Measurements from ENCODE around the gene YKT6. TPM values are rescaled to one million over a fixed set of nuclear protein-coding genes. Genes with fewer than 3 reads are reported as not detected.

YKT6 gene
- total RNA-seq, 4 donors from 2014 or later = 46.6 to 80.1 (median 68.0) TPM

- Histone ChIP-seq H3K4me3 (no peak overlapping the region), H3K36me3 (no peaks in the 10 kb centered on the region), H3K27ac (no peak overlapping the region), H3K4me1 (no peaks in the 10 kb centered on the region), H3K9me3 (no peaks in the 10 kb centered on the region), H3K27me3 (peaks cover 22% of the 10 kb centered on the region)
- intact Hi-C loops (cut with DNase I; ENCODE audit: low total_unique reads) = no loop called here
- TF ChIP-seq POLR2A (IDR thresholded peaks at IDR 0.05) (no peak), EP300 (IDR thresholded peaks at IDR 0.05; ENCODE audit: low read depth) (no peak), CTCF (IDR thresholded peaks at IDR 0.05) (no peak), POLR2AphosphoS5 (IDR thresholded peaks at IDR 0.05) (no peak)
- in situ Hi-C loops (cut with MboI; ENCODE audit: low pct_ligation_motif_present in 1 of 4, low pct_unique_long_range_greater_than_20kb in 1 of 4, low sequenced_read_pairs in 3 of 4) = loop anchor here in 3 of 4 donors (25.0 kb wide), 2 partner anchors 259 to 334 kb away; partner anchors contain the start of genes NUDCD3 (in 2 of the 3) and DDX56 (in 1 of the 3)
- no peak for DNase-seq
- WGBS, 2 donors (ENCODE audit: low coverage in 1 of 2) = 66 to 72% methylated on average over 8 to 13 of the region's 14 CpGs
Observed at GRCh38 chr7:44227911-44228310, 27.1 kb downstream of the YKT6 start.

GRCh38 chr7:44228571-44229350, 28.0 kb downstream of the YKT6 start:
- 85% methylated on average over 29 of the region's 29 CpGs; no CpG with 5 or more reads in 1 of the 2 donors for WGBS, 2 donors (ENCODE audit: low coverage in 1 of 2)
- peaks cover 22% of the 10 kb centered on the region for H3K27me3 ChIP-seq
- intact Hi-C loops (cut with DNase I; ENCODE audit: low total_unique reads) (no loop called here), in situ Hi-C loops (cut with MboI; ENCODE audit: low pct_ligation_motif_present in 1 of 4, low pct_unique_long_range_greater_than_20kb in 1 of 4, low sequenced_read_pairs in 3 of 4) (loop anchor here in 3 of 4 donors (25.0 kb wide), 2 partner anchors 259 to 334 kb away; partner anchors contain the start of genes NUDCD3 (in 2 of the 3) and DDX56 (in 1 of the 3))
- DNase-seq = no peak
- no peaks in the 10 kb centered on the region for H3K4me1 ChIP-seq
- TF ChIP-seq EP300 (IDR thresholded peaks at IDR 0.05; ENCODE audit: low read depth) = no peak
- no peak for TF ChIP-seq POLR2AphosphoS5 (IDR thresholded peaks at IDR 0.05)
- no peak for TF ChIP-seq POLR2A (IDR thresholded peaks at IDR 0.05)
- no peak overlapping the region for H3K27ac ChIP-seq
- H3K9me3 ChIP-seq = no peaks in the 10 kb centered on the region
- H3K36me3 ChIP-seq = no peaks in the 10 kb centered on the region
- H3K4me3 ChIP-seq = no peak overlapping the region

GRCh38 chr7:44229546-44230105, 28.8 kb downstream of the YKT6 start:
- Histone ChIP-seq H3K27ac (no peak overlapping the region), H3K9me3 (no peaks in the 10 kb centered on the region), H3K4me1 (no peaks in the 10 kb centered on the region), H3K27me3 (peaks cover 19% of the 10 kb centered on the region), H3K4me3 (no peak overlapping the region), H3K36me3 (no peaks in the 10 kb centered on the region)
- 68 to 89% methylated on average over 3 to 10 of the region's 11 CpGs for WGBS, 2 donors (ENCODE audit: low coverage in 1 of 2)
- no peak for DNase-seq
- intact Hi-C loops (cut with DNase I; ENCODE audit: low total_unique reads) (loop anchor here (10.0 kb wide), 2 partner anchors 255 to 335 kb away; no protein-coding TSS in a partner anchor), in situ Hi-C loops (cut with MboI; ENCODE audit: low pct_ligation_motif_present in 1 of 4, low pct_unique_long_range_greater_than_20kb in 1 of 4, low sequenced_read_pairs in 3 of 4) (loop anchor here in 3 of 4 donors (25.0 kb wide), 2 partner anchors 258 to 333 kb away; partner anchors contain the start of genes NUDCD3 (in 2 of the 3) and DDX56 (in 1 of the 3))
- no peak for TF ChIP-seq CTCF (IDR thresholded peaks at IDR 0.05)
- TF ChIP-seq EP300 (IDR thresholded peaks at IDR 0.05; ENCODE audit: low read depth) = no peak
- no peak for TF ChIP-seq POLR2A (IDR thresholded peaks at IDR 0.05)
- no peak for TF ChIP-seq POLR2AphosphoS5 (IDR thresholded peaks at IDR 0.05)

GRCh38 chr7:44230286-44230685, 29.5 kb downstream of the YKT6 start:
- H3K36me3 ChIP-seq = no peaks in the 10 kb centered on the region
- no peak for TF ChIP-seq EP300 (IDR thresholded peaks at IDR 0.05; ENCODE audit: low read depth)
- TF ChIP-seq POLR2AphosphoS5 (IDR thresholded peaks at IDR 0.05) = no peak
- TF ChIP-seq POLR2A (IDR thresholded peaks at IDR 0.05) = no peak
- no peak for TF ChIP-seq CTCF (IDR thresholded peaks at IDR 0.05)
- H3K27me3 ChIP-seq = peaks cover 13% of the 10 kb centered on the region
- intact Hi-C loops (cut with DNase I; ENCODE audit: low total_unique reads) (loop anchor here (10.0 kb wide), 2 partner anchors 255 to 335 kb away; no protein-coding TSS in a partner anchor), in situ Hi-C loops (cut with MboI; ENCODE audit: low pct_ligation_motif_present in 1 of 4, low pct_unique_long_range_greater_than_20kb in 1 of 4, low sequenced_read_pairs in 3 of 4) (loop anchor here in 3 of 4 donors (25.0 kb wide), 2 partner anchors 257 to 332 kb away; partner anchors contain the start of genes NUDCD3 (in 2 of the 3) and DDX56 (in 1 of the 3))
- 91% methylated on average over 7 of the region's 7 CpGs; no CpG with 5 or more reads in 1 of the 2 donors for WGBS, 2 donors (ENCODE audit: low coverage in 1 of 2)
- H3K4me1 ChIP-seq = no peaks in the 10 kb centered on the region
- no peak overlapping the region for H3K4me3 ChIP-seq
- DNase-seq = no peak
- H3K27ac ChIP-seq = no peak overlapping the region
- H3K9me3 ChIP-seq = no peaks in the 10 kb centered on the region

All from transverse colon (tissue), 4 donors.